Ishikawa (cell line): Measurements from ENCODE around the gene HIVEP2.

ENCODE experiments used
- CEBPB ChIP-seq: IDR thresholded peaks from 2 replicates; pipeline ENCODE4 v1.6.1; 2012
- EGR1 ChIP-seq: IDR thresholded peaks from 2 replicates; pipeline ENCODE4 v1.6.1; 2012
- EP300 ChIP-seq: IDR thresholded peaks from 2 replicates; pipeline ENCODE4 v1.6.1; 2012; ENCODE audit warnings: borderline replicate concordance
- NFIC ChIP-seq: IDR thresholded peaks from 2 replicates; pipeline ENCODE4 v1.6.1; 2012
- REST ChIP-seq: IDR thresholded peaks from 2 replicates; pipeline ENCODE4 v1.6.1; 2012; ENCODE audit warnings: low read depth, mild to moderate bottlenecking
- TAF1 ChIP-seq: IDR thresholded peaks from 2 replicates; pipeline ENCODE4 v1.6.1; 2012; ENCODE audit warnings: low read depth, mild to moderate bottlenecking
- TCF12 ChIP-seq: IDR thresholded peaks from 2 replicates; pipeline ENCODE4 v1.6.1; 2012; ENCODE audit warnings: low read depth
- YY1 ChIP-seq: IDR thresholded peaks from 2 replicates; pipeline ENCODE4 v1.6.1; 2012; ENCODE audit warnings: low read depth
- ZBTB7A ChIP-seq: IDR thresholded peaks from 2 replicates; pipeline ENCODE4 v1.6.1; 2012; ENCODE audit warnings: low read depth

DNA sequence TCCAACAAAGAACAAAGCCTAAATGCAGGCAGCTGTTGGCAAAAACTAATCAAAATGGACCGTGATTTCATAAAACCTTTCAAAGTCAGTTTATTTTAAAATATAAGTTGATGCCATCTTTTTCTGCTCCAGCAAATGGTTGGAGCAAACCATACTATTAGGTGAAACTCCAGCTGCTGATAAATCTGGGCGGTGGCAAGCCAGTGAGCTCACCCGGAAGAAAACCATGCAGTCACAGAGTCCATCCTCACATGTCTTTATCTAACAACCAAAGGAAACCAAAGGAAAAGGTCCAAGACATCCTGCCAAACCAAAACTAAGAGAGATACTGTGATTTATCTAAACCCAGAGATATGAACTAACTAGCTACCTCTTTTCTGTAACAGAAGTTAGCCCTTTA, 72.6 kb downstream of the HIVEP2 start:
- TF ChIP-seq EP300 (no peak), EGR1 (no peak), YY1 (no peak), TCF12 (no peak), NFIC (no peak), REST (no peak), ZBTB7A (no peak), TAF1 (no peak), CEBPB (no peak)
